Measurements from ENCODE around the gene STEAP2.

- no peak for TF ChIP-seq YY1 (IDR thresholded peaks at IDR 0.05; ENCODE audit: insufficient read depth, insufficient read length)
- no peak for TF ChIP-seq ZNF274 (IDR thresholded peaks at IDR 0.05; ENCODE audit: low read depth, low read length)
Measured at GRCh38 chr7:90207956-90208355, 3.6 kb upstream of the STEAP2 start.
